ENCODE data around the gene RPS14. TPM values are rescaled to one million over a fixed set of nuclear protein-coding genes. Genes with fewer than 3 reads are reported as not detected.
"Not testable (repeated sequence)": the region's sequence is repeated elsewhere in the genome, so short reads cannot be mapped to it uniquely, and the experiment has no call there.

The RPS14 gene
- total RNA-seq, 1 experiment from 2014 or later, result 1,800 TPM

GRCh38 chr5:150413902-150414790 is 35.4 kb downstream of the RPS14 start:
- not testable (repeated sequence) for DNase-seq (ENCODE audit: low read depth)

- DNase-seq (ENCODE audit: low read depth), result no peak
Observed at GRCh38 chr5:150413176-150413901, 36.2 kb downstream of the RPS14 start.

GRCh38 chr5:150412319-150413175 is 37.0 kb downstream of the RPS14 start, which contains the start of gene CD74:
Gene CD74 (minus strand): TSS chr5:150412910. CDS start chr5:150412749, 161 bp downstream.
- DNase-seq (ENCODE audit: low read depth), result no peak

- no peak for DNase-seq (ENCODE audit: low read depth)
Observed at GRCh38 chr5:150411245-150411979, 38.1 kb downstream of the RPS14 start.

GRCh38 chr5:150410524-150411244 is 38.9 kb downstream of the RPS14 start:
- peak; percentile 62 for DNase-seq (ENCODE audit: low read depth)

DNA sequence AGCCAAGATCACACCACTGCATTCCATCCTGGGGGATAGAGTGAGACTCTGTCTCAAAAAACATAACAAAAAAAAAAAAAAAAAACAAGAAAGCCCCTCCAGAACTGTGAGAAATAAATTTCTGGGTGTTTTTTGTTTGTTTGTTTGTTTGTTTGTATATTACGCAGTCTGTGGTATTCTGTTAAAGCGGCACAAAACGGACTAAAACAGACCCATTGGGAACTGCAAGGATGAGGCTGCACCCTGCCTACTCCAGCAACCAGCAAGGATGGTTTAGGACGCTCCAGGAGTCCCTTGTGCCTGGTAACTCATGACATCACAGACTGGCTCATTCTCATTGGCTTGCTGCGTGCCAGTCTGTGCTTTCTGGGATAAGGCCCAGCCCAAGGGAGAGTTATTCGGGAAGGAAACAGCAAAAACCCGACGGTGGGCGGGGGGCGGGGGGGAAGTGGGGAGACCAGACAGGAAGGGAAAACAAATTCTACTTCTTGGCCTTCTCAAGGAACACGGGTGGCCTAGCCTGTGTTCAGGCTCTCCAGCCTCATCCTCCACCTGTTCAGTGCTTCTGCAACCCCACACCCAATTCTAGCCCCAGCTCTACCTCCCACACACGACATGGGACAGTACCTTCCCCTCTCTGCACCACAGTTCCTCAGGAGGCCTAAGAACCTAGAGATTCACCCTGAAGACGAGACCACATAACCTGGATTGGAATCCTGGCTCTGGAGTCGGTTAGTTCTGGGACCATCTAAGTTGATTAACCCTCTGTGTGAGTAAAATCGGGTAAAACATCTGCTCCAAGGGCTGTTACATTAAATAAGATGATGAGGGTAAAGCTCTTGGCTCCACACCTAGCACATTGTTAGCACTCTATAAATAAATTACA is 39.7 kb downstream of the RPS14 start:
- peak; percentile 85 for DNase-seq (ENCODE audit: low read depth)

GRCh38 chr5:150408231-150408943 is 41.2 kb downstream of the RPS14 start:
- DNase-seq (ENCODE audit: low read depth), result no peak

GRCh38 chr5:150407096-150407720 is 42.3 kb downstream of the RPS14 start:
- no peak for DNase-seq (ENCODE audit: low read depth)

DNA sequence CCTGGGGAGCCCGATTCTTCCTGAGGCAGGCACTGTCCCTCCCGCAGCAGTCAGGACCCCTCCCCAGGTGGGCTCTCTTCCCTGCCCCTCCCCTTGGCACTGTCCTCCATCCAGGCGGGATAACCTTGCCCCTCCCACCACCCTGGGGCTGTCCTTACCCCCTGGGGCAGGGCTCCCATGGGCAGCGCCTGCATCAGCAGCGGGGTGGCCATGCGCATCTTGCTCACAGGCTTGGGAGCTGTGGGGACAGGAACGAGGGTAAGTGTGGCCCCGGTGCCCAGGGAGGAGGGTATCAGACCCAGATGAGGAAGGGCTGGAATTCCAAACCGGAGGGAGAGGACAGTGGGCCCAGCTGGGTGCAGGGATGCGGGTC is 42.8 kb downstream of the RPS14 start:
- DNase-seq (ENCODE audit: low read depth), result no peak

GRCh38 chr5:150406103-150406722 is 43.3 kb downstream of the RPS14 start:
- DNase-seq (ENCODE audit: low read depth), result no peak

- DNase-seq (ENCODE audit: low read depth), result no peak
Observed at GRCh38 chr5:150404941-150405816, 44.4 kb downstream of the RPS14 start.

GRCh38 chr5:150404535-150404934 is 45.0 kb downstream of the RPS14 start:
- DNase-seq (ENCODE audit: low read depth), result no peak

GRCh38 chr5:150404121-150404520 is 45.4 kb downstream of the RPS14 start:
- no peak for DNase-seq (ENCODE audit: low read depth)

GRCh38 chr5:150402901-150403342 is 46.6 kb downstream of the RPS14 start:
- no peak for DNase-seq (ENCODE audit: low read depth)

GRCh38 chr5:150402229-150402773 is 47.2 kb downstream of the RPS14 start:
- no peak for DNase-seq (ENCODE audit: low read depth)

Measured in HT1080 (cell line).